ENCODE results near the gene SPINT2. TPM values are rescaled to one million over a fixed set of nuclear protein-coding genes. Genes with fewer than 3 reads are reported as not detected.

SPINT2 gene
- total and polyA plus RNA-seq, 7 donors = 14.3 to 616 (median 20.7) TPM

DNA sequence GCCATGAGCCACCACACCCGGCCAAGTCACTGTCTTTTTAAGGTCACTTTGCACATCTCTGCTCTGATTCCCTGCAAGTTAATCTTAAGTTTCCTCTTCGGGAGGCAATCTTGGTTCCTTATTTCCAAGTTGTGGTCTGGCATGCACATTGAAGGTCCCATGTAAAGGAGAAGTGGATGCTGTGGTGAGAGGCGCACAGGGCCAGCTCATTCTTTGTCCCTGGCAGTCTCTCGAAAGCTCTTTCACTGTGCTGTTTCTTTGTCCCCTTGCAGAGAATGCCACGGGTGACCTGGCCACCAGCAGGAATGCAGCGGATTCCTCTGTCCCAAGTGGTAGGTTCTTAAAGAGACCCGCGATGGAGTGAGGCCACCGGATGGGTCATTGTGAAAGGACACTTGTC is 23.2 kb downstream of the SPINT2 start:
- H3K9me3 ChIP-seq = no peaks in the 10 kb centered on the region
- 73 to 80% methylated on average over 9 of the region's 9 CpGs for WGBS, 2 donors
- no peak for TF ChIP-seq POLR2A (IDR thresholded peaks at IDR 0.05)
- no peak for TF ChIP-seq EP300 (IDR thresholded peaks at IDR 0.05)
- TF ChIP-seq, protein P1, sequence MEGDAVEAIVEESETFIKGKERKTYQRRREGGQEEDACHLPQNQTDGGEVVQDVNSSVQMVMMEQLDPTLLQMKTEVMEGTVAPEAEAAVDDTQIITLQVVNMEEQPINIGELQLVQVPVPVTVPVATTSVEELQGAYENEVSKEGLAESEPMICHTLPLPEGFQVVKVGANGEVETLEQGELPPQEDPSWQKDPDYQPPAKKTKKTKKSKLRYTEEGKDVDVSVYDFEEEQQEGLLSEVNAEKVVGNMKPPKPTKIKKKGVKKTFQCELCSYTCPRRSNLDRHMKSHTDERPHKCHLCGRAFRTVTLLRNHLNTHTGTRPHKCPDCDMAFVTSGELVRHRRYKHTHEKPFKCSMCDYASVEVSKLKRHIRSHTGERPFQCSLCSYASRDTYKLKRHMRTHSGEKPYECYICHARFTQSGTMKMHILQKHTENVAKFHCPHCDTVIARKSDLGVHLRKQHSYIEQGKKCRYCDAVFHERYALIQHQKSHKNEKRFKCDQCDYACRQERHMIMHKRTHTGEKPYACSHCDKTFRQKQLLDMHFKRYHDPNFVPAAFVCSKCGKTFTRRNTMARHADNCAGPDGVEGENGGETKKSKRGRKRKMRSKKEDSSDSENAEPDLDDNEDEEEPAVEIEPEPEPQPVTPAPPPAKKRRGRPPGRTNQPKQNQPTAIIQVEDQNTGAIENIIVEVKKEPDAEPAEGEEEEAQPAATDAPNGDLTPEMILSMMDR (IDR thresholded peaks at IDR 0.05) = no peak
- no peak for TF ChIP-seq POLR2AphosphoS5 (IDR thresholded peaks at IDR 0.05)
- H3K4me3 ChIP-seq = no peak overlapping the region
- H3K27ac ChIP-seq = no peak overlapping the region
- no peaks in the 10 kb centered on the region for H3K27me3 ChIP-seq
- H3K36me3 ChIP-seq = no peaks in the 10 kb centered on the region
- peaks cover 0 to 44% (median 28%) of the 10 kb centered on the region in 4 donors for H3K4me1 ChIP-seq
- DNase-seq = no peak
- intact Hi-C loops (cut with DNase I) = no loop called here

DNA sequence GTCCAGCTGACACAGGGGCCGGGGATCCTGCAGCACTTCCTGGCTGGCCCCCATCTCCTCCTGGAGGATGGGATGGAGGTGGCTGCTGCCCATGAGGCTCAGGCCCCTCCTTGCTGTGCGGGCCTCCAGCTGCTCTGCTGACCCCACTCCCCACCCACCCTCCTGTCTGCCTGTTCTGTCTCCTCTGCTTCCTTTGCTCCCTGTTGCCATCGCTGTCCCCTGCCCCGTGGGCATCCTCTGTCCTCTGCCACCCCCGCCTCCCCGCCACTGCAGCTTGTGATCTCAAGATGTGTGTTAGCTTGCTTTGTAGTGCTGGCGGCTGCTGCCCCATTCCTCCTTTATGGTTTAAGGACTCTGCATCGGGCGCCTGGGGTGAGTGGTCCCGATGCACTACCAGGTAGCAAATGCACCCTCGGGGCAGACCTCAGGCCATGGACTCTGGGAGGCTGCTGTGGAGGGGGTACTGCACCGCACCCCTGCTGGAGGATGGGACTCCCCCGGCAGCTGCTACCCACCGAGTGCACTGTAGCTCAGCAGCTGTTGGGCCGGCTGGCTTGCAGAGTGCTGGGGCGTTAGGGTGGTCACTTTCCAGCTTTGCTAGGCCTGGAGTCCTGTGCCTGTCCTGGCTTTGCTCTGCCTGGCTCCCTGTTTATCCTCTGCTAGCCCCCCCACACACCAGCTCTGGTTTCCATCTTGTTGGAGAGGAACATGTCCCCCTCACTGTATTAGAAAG is 23.9 kb downstream of the SPINT2 start:
- intact Hi-C loops (cut with DNase I) = no loop called here
- Histone ChIP-seq H3K9me3 (no peaks in the 10 kb centered on the region), H3K4me1 (peaks cover 0 to 44% (median 28%) of the 10 kb centered on the region in 4 donors), H3K27me3 (no peaks in the 10 kb centered on the region), H3K36me3 (no peaks in the 10 kb centered on the region), H3K27ac (no peak overlapping the region), H3K4me3 (no peak overlapping the region)
- WGBS, 2 donors = 88% methylated on average over 16 of the region's 16 CpGs
- TF ChIP-seq, protein P1 (IDR thresholded peaks at IDR 0.05) = no peak
- no peak for TF ChIP-seq EP300 (IDR thresholded peaks at IDR 0.05)
- no peak for TF ChIP-seq POLR2A (IDR thresholded peaks at IDR 0.05)
- no peak for TF ChIP-seq POLR2AphosphoS5 (IDR thresholded peaks at IDR 0.05)
- DNase-seq = no peak

DNA sequence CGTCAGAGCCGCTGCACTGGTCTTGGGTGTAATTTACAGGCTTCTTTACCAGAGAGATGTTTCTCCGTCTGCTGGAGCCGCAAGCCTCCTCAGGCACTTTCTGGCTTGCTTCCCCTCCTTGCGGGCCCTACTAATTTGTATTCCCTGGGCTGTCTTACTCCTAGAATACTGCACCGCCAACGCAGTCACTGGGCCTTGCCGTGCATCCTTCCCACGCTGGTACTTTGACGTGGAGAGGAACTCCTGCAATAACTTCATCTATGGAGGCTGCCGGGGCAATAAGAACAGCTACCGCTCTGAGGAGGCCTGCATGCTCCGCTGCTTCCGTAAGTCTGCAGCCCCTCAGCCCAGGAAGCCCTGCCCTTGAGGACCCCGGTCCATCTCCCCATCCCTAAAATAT is 25.6 kb downstream of the SPINT2 start:
- peaks cover 0 to 44% (median 28%) of the 10 kb centered on the region in 4 donors for H3K4me1 ChIP-seq
- intact Hi-C loops (cut with DNase I) = no loop called here
- no peak for DNase-seq
- H3K4me3 ChIP-seq = no peak overlapping the region
- H3K27me3 ChIP-seq = no peaks in the 10 kb centered on the region
- H3K27ac ChIP-seq = peak overlapping the region in 3 of 4 donors; percentile 28 to 64 (median 54)
- no peak for TF ChIP-seq POLR2A (IDR thresholded peaks at IDR 0.05)
- no peak for TF ChIP-seq POLR2AphosphoS5 (IDR thresholded peaks at IDR 0.05)
- TF ChIP-seq EP300 (IDR thresholded peaks at IDR 0.05) = no peak
- TF ChIP-seq, protein P1 (IDR thresholded peaks at IDR 0.05) = no peak
- no peaks in the 10 kb centered on the region for H3K36me3 ChIP-seq
- 95% methylated on average over 15 of the region's 15 CpGs for WGBS, 2 donors
- H3K9me3 ChIP-seq = no peaks in the 10 kb centered on the region

DNA sequence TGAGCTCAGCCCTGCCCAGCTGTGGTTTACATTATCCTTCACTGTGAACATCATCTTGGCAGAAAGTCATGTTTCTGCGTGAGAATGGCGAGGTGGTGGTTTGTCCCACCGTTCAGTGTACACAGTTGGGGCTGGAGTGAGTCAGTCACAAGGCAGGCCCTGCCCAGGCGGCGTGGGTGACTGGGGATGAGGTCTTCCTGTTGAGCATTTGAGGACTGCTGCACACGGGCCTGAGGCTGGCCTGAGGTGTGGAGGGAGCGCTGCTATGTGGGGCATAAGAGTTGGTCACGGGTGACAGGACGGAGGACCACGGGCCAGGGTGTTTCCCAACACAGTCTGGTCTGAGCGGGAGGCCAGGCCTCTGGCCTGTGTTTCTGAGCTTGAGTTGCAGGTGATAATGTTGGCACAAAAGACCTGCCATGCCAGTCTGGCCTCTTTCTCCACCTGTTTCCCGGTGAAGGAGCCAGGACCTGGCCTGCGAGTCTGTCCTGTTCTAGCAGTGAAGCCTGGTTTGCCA is 26.3 kb downstream of the SPINT2 start:
- H3K9me3 ChIP-seq = no peaks in the 10 kb centered on the region
- intact Hi-C loops (cut with DNase I) = no loop called here
- 31 to 66% methylated on average over 13 of the region's 13 CpGs for WGBS, 2 donors
- TF ChIP-seq, protein P1 (IDR thresholded peaks at IDR 0.05) = no peak
- peak in 1 of 4 donors; percentile 55 for TF ChIP-seq POLR2AphosphoS5 (IDR thresholded peaks at IDR 0.05)
- H3K36me3 ChIP-seq = no peaks in the 10 kb centered on the region
- no peak for DNase-seq
- no peaks in the 10 kb centered on the region for H3K27me3 ChIP-seq
- H3K27ac ChIP-seq = peak overlapping the region in 3 of 4 donors; percentile 28 to 64 (median 54)
- peaks cover 0 to 44% (median 28%) of the 10 kb centered on the region in 4 donors for H3K4me1 ChIP-seq
- no peak overlapping the region for H3K4me3 ChIP-seq

Data from sigmoid colon (tissue), 7 donors.